Neuronal stem cell (in vitro differentiated cells): ENCODE measurements around the gene UBE2Z.

ENCODE experiments used
- DNase-seq: peaks from one replicate; pipeline ENCODE4 v3.0.0-alpha.2; 2013; ENCODE audit warnings: low spot score
- H2AFZ ChIP-seq: one replicate; pipeline ENCODE4 v1.6.1; 2013; ENCODE audit warnings: mild to moderate bottlenecking, low read length, inconsistent platforms
- H2AK5ac ChIP-seq: 2 replicates; pipeline ENCODE4 v1.6.1; 2013; ENCODE audit warnings: low read depth, mild to moderate bottlenecking, inconsistent platforms, low read length, moderate library complexity, mixed read lengths
- H2BK120ac ChIP-seq: 2 replicates; pipeline ENCODE4 v1.6.1; 2013; ENCODE audit warnings: low read depth, mild to moderate bottlenecking, inconsistent platforms, low read length, moderate library complexity, mixed read lengths
- H2BK12ac ChIP-seq: one replicate; pipeline ENCODE4 v1.6.1; 2013; ENCODE audit warnings: low read length, inconsistent platforms
- H2BK15ac ChIP-seq: 2 replicates; pipeline ENCODE4 v1.6.1; 2013; ENCODE audit warnings: mild to moderate bottlenecking, low read length, inconsistent platforms, mixed read lengths
- H2BK5ac ChIP-seq: one replicate; pipeline ENCODE4 v1.6.1; 2013; ENCODE audit warnings: inconsistent platforms, mild to moderate bottlenecking, low read length, moderate library complexity
- H3K14ac ChIP-seq: one replicate; pipeline ENCODE4 v1.6.1; 2013; ENCODE audit warnings: low read length, inconsistent platforms
- H3K18ac ChIP-seq: 2 replicates; pipeline ENCODE4 v1.6.1; 2013; ENCODE audit warnings: low read length, inconsistent platforms
- H3K23ac ChIP-seq: 2 replicates; pipeline ENCODE4 v1.6.1; 2013; ENCODE audit warnings: low read depth, mild to moderate bottlenecking, mixed read lengths, low read length, inconsistent platforms; ENCODE audit not compliant: poor library complexity
- H3K27ac ChIP-seq: replicated peaks from 3 replicates; pipeline ENCODE4 v1.5.1; 2013; ENCODE audit warnings: low read length, inconsistent platforms
- H3K27me3 ChIP-seq, 3 experiments: 2 replicates each; pipeline ENCODE4 v1.6.1; 2013; ENCODE audit warnings: low read length in 3 of 3, mild to moderate bottlenecking in 2 of 3, inconsistent platforms in 1 of 3, low read depth in 1 of 3, mixed read lengths in 1 of 3, moderate library complexity in 1 of 3; ENCODE audit not compliant: control insufficient read depth in 3 of 3, insufficient read depth in 3 of 3
- H3K36me3 ChIP-seq, 2 donors: replicated peaks in 1 of 2; 2 replicates each; pipeline ENCODE4 v1.6.1; 2013; ENCODE audit warnings: low read length in 2 of 2; ENCODE audit not compliant: control insufficient read depth in 2 of 2, insufficient read depth in 2 of 2
- H3K4ac ChIP-seq: 2 replicates; pipeline ENCODE4 v1.6.1; 2013; ENCODE audit warnings: inconsistent platforms, mild to moderate bottlenecking, low read length, moderate library complexity
- H3K4me1 ChIP-seq, 2 donors: 1 replicate in 1 of 2; 2 replicates in 1 of 2; pipeline ENCODE4 v1.6.1; 2013; ENCODE audit warnings: low read length in 2 of 2, low read depth in 1 of 2; ENCODE audit not compliant: control insufficient read depth in 2 of 2, insufficient read depth in 1 of 2
- H3K4me2 ChIP-seq: one replicate; pipeline ENCODE4 v1.6.1; 2013; ENCODE audit warnings: mild to moderate bottlenecking, low read length, inconsistent platforms; ENCODE audit not compliant: insufficient read depth, poor library complexity, severe bottlenecking
- H3K4me3 ChIP-seq, 2 donors: 2 replicates each; pipeline ENCODE4 v1.5.1; 2013; ENCODE audit warnings: low read length in 2 of 2, mild to moderate bottlenecking in 2 of 2, inconsistent platforms in 1 of 2, moderate library complexity in 1 of 2
- H3K79me1 ChIP-seq: one replicate; pipeline ENCODE4 v1.6.1; 2013; ENCODE audit warnings: low read depth, mild to moderate bottlenecking, inconsistent platforms, low read length, moderate library complexity
- H3K9ac ChIP-seq: one replicate; pipeline ENCODE4 v1.6.1; 2013; ENCODE audit warnings: mild to moderate bottlenecking, low read depth, low read length, inconsistent platforms; ENCODE audit not compliant: poor library complexity
- H3K9me3 ChIP-seq, 2 donors: replicated peaks in 1 of 2; 2 replicates each; pipeline versions ENCODE3 to v1.6.1; 2013; ENCODE audit warnings: low read length in 2 of 2, mild to moderate bottlenecking in 2 of 2, inconsistent platforms in 1 of 2, low read depth in 1 of 2, mixed read lengths in 1 of 2, moderate library complexity in 1 of 2; ENCODE audit not compliant: control insufficient read depth in 2 of 2, insufficient read depth in 1 of 2
- H4K8ac ChIP-seq: one replicate; pipeline ENCODE4 v1.6.1; 2013; ENCODE audit warnings: low read depth, mild to moderate bottlenecking, inconsistent platforms, low read length, moderate library complexity
- H4K91ac ChIP-seq: one replicate; pipeline ENCODE4 v1.6.1; 2013; ENCODE audit warnings: low read length, low read depth, mild to moderate bottlenecking, inconsistent platforms; ENCODE audit not compliant: poor library complexity
- WGBS, 2 donors: extraction: QIAGEN DNeasy Blood & Tissue Kit; methylation state at CpG; one replicate each; pipeline ENCODE4 v1.1.7; 2013; ENCODE audit warnings: missing lambda C conversion rate in 2 of 2, mixed read lengths in 1 of 2; ENCODE audit not compliant: insufficient read length in 2 of 2, insufficient replicate concordance in 1 of 2; ENCODE audit errors: extremely low coverage in 2 of 2; 5-methylcytosine and 5-hydroxymethylcytosine counted together

Gene UBE2Z

DNA sequence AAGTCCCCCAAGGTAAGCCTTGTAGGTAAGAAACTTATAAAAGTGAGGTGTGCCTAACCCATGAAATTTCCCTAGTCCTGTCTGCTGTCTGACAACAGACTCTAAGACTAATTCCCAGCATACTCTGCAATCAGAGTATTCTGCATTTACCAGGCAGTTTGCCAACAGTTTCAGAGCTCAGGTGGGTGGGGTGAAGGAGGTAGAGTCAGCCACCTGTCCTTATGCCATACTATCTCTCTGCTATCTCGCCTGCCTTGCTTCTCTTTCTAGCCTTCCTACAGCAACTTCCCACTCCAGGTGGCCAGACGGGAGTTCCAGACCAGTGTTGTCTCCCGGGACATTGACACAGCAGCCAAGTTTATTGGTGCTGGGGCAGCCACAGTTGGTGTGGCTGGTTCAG lies 13.3 kb upstream of the UBE2Z start:
- DNase-seq = no peak
- no peak overlapping the region for H2BK12ac ChIP-seq
- H3K79me1 ChIP-seq = peaks cover 3% of the 10 kb centered on the region
- WGBS, 2 donors = no CpG with 5 or more reads among the region's 3 CpGs
- H3K4me3 ChIP-seq = no peak overlapping the region
- no peak overlapping the region for H2BK120ac ChIP-seq
- no peak overlapping the region for H3K4me2 ChIP-seq
- no peak overlapping the region for H3K4ac ChIP-seq
- no peak overlapping the region for H3K14ac ChIP-seq
- no peak overlapping the region for H4K8ac ChIP-seq
- H3K23ac ChIP-seq = no peak overlapping the region
- H3K27ac ChIP-seq = no peak overlapping the region
- no peak overlapping the region for H3K9ac ChIP-seq
- H3K27me3 ChIP-seq = no peaks in the 10 kb centered on the region
- peaks cover 3 to 6% of the 10 kb centered on the region in 2 donors for H3K4me1 ChIP-seq
- H3K9me3 ChIP-seq = no peaks in the 10 kb centered on the region
- no peak overlapping the region for H2BK5ac ChIP-seq
- no peak overlapping the region for H2AK5ac ChIP-seq
- no peak overlapping the region for H4K91ac ChIP-seq
- H2AFZ ChIP-seq = no peak overlapping the region
- H3K18ac ChIP-seq = no peak overlapping the region
- H2BK15ac ChIP-seq = no peak overlapping the region
- H3K36me3 ChIP-seq = peaks cover 7 to 40% of the 10 kb centered on the region in 2 donors

DNA sequence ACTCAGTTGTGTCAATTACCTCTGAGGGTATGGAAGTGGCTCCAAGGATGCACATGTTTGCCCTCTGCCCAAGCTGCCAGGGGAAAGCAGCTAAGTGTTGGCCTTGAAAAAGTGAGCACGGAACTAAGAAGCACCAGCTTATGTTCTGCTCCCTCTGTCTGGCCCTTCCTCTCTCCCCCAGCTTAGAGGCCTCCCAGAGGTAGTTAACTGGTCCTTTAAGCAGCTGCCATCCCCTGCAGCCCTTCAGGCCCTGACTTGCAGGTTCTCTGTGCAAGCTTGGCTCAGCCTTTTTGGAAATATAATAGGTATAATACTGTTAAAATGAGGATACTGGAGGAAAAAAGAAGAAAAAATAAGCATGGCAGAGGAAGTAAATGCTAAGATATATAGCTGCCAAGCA lies 7.0 kb upstream of the UBE2Z start:
- peaks cover 0 to 2% of the 10 kb centered on the region in 2 donors for H3K4me1 ChIP-seq
- WGBS, 2 donors = no CpG with 5 or more reads among the region's 1 CpG
- no peak overlapping the region for H3K4me2 ChIP-seq
- no peaks in the 10 kb centered on the region for H3K79me1 ChIP-seq
- H3K9me3 ChIP-seq = no peaks in the 10 kb centered on the region
- H3K14ac ChIP-seq = no peak overlapping the region
- H3K27me3 ChIP-seq = no peaks in the 10 kb centered on the region
- no peak overlapping the region for H2BK12ac ChIP-seq
- no peak overlapping the region for H3K9ac ChIP-seq
- no peak for DNase-seq
- H3K18ac ChIP-seq = no peak overlapping the region
- H2BK5ac ChIP-seq = no peak overlapping the region
- no peak overlapping the region for H4K8ac ChIP-seq
- H2AFZ ChIP-seq = no peak overlapping the region
- H4K91ac ChIP-seq = no peak overlapping the region
- no peak overlapping the region for H3K23ac ChIP-seq
- no peak overlapping the region for H3K4me3 ChIP-seq
- no peak overlapping the region for H3K4ac ChIP-seq
- H2BK15ac ChIP-seq = no peak overlapping the region
- peaks cover 2 to 20% of the 10 kb centered on the region in 2 donors for H3K36me3 ChIP-seq
- H2BK120ac ChIP-seq = no peak overlapping the region
- H2AK5ac ChIP-seq = no peak overlapping the region
- no peak overlapping the region for H3K27ac ChIP-seq

DNA sequence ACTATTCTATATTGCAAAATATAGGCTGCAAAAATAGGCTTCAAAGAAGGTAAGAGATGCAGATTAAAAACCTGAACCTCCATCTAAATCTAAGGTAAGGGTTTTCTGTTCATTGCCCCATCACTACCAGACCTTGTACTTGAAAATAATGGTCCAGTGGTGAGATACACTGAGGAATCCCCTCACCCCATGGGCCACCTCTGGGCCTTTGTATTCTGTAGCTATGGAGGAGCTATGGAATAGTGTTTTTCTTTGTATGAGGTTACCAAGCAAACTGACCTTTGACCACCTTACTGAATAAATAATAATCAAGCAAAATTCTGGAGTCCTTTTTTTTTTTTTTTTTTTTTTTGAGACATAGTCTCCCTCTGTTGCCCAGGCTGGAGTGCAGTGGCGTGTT lies 4.8 kb upstream of the UBE2Z start:
- Histone ChIP-seq H4K8ac (no peak overlapping the region), H4K91ac (no peak overlapping the region), H2AFZ (no peak overlapping the region), H3K27me3 (no peaks in the 10 kb centered on the region), H3K4me3 (no peak overlapping the region), H3K9me3 (no peaks in the 10 kb centered on the region), H3K36me3 (peaks cover 0 to 1% of the 10 kb centered on the region in 2 donors), H2BK15ac (no peak overlapping the region), H2AK5ac (no peak overlapping the region), H3K27ac (no peak overlapping the region), H3K18ac (no peak overlapping the region), H3K14ac (no peak overlapping the region), H2BK120ac (no peak overlapping the region), H3K4ac (no peak overlapping the region), H2BK12ac (no peak overlapping the region), H3K23ac (no peak overlapping the region), H2BK5ac (no peak overlapping the region), H3K79me1 (no peaks in the 10 kb centered on the region), H3K4me2 (no peak overlapping the region), H3K9ac (no peak overlapping the region), H3K4me1 (peaks cover 1 to 2% of the 10 kb centered on the region in 2 donors)
- no CpG with 5 or more reads among the region's 1 CpG for WGBS, 2 donors
- DNase-seq = no peak

DNA sequence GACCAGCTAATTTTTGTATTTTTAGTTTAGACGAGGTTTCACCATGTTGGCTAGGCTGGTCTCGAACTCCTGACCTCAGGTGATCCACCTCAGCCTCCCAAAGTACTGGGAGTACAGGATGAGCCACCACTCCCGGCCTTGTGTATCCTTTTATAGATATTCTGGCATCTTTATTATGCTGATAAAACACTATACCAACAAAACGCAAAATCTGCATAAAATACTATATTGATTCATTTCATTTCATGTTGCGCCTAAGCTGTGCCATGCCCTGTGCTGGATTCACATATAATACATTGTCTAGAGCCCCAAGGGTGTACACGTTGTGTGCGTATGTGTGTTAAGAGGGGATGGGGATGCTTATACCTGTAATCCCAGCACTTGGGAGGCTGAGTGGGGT lies 3.8 kb upstream of the UBE2Z start:
- Histone ChIP-seq H2BK5ac (no peak overlapping the region), H3K79me1 (no peaks in the 10 kb centered on the region), H3K9me3 (no peaks in the 10 kb centered on the region), H3K4me3 (no peak overlapping the region), H3K27me3 (no peaks in the 10 kb centered on the region), H3K4me1 (peaks cover 1 to 2% of the 10 kb centered on the region in 2 donors), H3K23ac (no peak overlapping the region), H4K8ac (no peak overlapping the region), H3K36me3 (no peaks in the 10 kb centered on the region), H2AFZ (no peak overlapping the region), H3K4ac (no peak overlapping the region), H3K9ac (no peak overlapping the region), H3K18ac (no peak overlapping the region), H2BK12ac (no peak overlapping the region), H3K4me2 (no peak overlapping the region), H2AK5ac (no peak overlapping the region), H3K14ac (no peak overlapping the region), H2BK15ac (no peak overlapping the region), H4K91ac (no peak overlapping the region), H3K27ac (no peak overlapping the region), H2BK120ac (no peak overlapping the region)
- WGBS, 2 donors = no CpG with 5 or more reads among the region's 7 CpGs
- no peak for DNase-seq
